ENCODE measurements around the gene SLC7A7.

DNA sequence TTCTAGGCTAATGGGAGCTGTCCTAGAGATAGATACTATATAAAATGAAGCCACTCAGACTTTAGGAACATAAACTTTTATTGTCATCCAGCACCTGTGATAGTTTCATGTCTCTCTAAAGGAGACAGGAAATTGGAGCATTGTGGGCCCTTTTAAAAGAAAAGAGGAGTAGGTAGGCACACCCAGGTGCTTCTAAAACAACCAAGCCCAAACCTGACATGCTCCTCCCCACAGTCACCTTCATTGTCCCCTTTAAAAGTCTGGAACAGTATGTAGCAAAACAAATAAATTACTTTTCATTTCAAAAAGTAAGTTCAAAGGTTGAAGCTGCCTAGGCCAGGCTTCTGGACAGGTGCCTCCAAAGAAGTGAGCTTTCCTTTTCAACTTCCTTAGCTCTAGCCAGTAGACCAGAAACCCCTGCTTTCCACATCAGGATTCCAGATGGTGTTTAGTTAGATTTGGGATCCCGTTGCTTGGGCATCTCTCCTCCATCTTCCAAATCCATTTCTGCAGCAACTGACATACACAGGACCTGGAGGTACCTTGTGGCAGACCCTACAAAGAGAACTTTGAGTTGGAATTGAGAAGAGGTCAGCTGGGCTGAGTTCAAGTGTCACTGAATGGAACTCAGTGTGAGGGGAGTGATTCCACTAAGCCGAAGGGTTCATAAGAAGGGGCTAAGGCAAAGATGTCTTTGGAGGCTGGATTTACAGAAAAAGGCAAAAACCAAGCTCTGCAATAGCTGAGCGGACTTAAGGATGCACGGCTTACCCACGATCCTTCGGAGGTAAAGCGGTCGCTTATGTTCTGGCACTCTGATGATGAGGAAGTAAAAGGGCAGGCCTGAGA is 41.8 kb downstream of the SLC7A7 start:
- TF ChIP-seq, protein P1, sequence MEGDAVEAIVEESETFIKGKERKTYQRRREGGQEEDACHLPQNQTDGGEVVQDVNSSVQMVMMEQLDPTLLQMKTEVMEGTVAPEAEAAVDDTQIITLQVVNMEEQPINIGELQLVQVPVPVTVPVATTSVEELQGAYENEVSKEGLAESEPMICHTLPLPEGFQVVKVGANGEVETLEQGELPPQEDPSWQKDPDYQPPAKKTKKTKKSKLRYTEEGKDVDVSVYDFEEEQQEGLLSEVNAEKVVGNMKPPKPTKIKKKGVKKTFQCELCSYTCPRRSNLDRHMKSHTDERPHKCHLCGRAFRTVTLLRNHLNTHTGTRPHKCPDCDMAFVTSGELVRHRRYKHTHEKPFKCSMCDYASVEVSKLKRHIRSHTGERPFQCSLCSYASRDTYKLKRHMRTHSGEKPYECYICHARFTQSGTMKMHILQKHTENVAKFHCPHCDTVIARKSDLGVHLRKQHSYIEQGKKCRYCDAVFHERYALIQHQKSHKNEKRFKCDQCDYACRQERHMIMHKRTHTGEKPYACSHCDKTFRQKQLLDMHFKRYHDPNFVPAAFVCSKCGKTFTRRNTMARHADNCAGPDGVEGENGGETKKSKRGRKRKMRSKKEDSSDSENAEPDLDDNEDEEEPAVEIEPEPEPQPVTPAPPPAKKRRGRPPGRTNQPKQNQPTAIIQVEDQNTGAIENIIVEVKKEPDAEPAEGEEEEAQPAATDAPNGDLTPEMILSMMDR (IDR thresholded peaks at IDR 0.05): no peak
- TF ChIP-seq POLR2A (IDR thresholded peaks at IDR 0.05) (no peak), POLR2AphosphoS5 (IDR thresholded peaks at IDR 0.05; ENCODE audit: insufficient read depth in 1 of 2, low read depth in 1 of 2) (no peak)
